ENCODE measurements around the gene WNK2.
A peak's percentile ranks its signal among the peaks of the same experiment; 100 is the strongest.

Gene WNK2

GRCh38 chr9:93220627-93221026 is 36.7 kb downstream of the WNK2 start:
- DNase-seq, result no peak

- no peak for DNase-seq
These were observed 37.1 kb downstream of the WNK2 start for GRCh38 chr9:93221044-93221443.

GRCh38 chr9:93222890-93223259 is 38.9 kb downstream of the WNK2 start:
- no peak for DNase-seq

GRCh38 chr9:93223260-93224180 is 39.6 kb downstream of the WNK2 start:
- DNase-seq, result no peak

- no peak for DNase-seq
These were observed 40.7 kb downstream of the WNK2 start for GRCh38 chr9:93224591-93224990.

GRCh38 chr9:93225417-93225816 is 41.5 kb downstream of the WNK2 start:
- no peak for DNase-seq

GRCh38 chr9:93225892-93226291 is 42.0 kb downstream of the WNK2 start:
- DNase-seq, result no peak

GRCh38 chr9:93226819-93227218 is 42.9 kb downstream of the WNK2 start:
- no peak for DNase-seq

- DNase-seq, result no peak
These were observed 44.1 kb downstream of the WNK2 start for GRCh38 chr9:93228030-93228429.

GRCh38 chr9:93228453-93228852 is 44.5 kb downstream of the WNK2 start:
- no peak for DNase-seq

- no peak for DNase-seq
These were observed 45.7 kb downstream of the WNK2 start for GRCh38 chr9:93229636-93230035.

GRCh38 chr9:93230185-93230584 is 46.2 kb downstream of the WNK2 start:
- no peak for DNase-seq

GRCh38 chr9:93230601-93231000 is 46.7 kb downstream of the WNK2 start:
- DNase-seq, result no peak

- no peak for DNase-seq
These were observed 47.3 kb downstream of the WNK2 start for GRCh38 chr9:93231121-93231694.

- no peak for DNase-seq
These were observed 47.8 kb downstream of the WNK2 start for GRCh38 chr9:93231716-93232115.

GRCh38 chr9:93232388-93232960 is 48.5 kb downstream of the WNK2 start:
- no peak for DNase-seq

GRCh38 chr9:93233033-93233432 is 49.1 kb downstream of the WNK2 start:
- DNase-seq, result no peak

- no peak for DNase-seq
These were observed 50.7 kb downstream of the WNK2 start for GRCh38 chr9:93234600-93234999.

GRCh38 chr9:93235300-93235960 is 51.5 kb downstream of the WNK2 start:
- DNase-seq, result no peak

- no peak for DNase-seq
These were observed 52.7 kb downstream of the WNK2 start for GRCh38 chr9:93236541-93237206.

- DNase-seq, result peak in 1 of 2 experiments; percentile 24
These were observed 53.6 kb downstream of the WNK2 start for GRCh38 chr9:93237540-93237939.

GRCh38 chr9:93238953-93239925 is 55.3 kb downstream of the WNK2 start:
- DNase-seq, result no peak

Measured in activated T-cell treated with anti-CD3 and anti-CD28 coated beads, Interleukin-2, amount 50 U/mL, for 48 hours (primary cell).